ENCODE data around the gene PHF13.

The PHF13 gene

GRCh38 chr1:6613361-6614018, at the start of gene PHF13:
Gene PHF13, plus strand, starts transcription at chr1:6613731. Its CDS starts 336 bp downstream, at chr1:6614067.
- TF ChIP-seq CTCF (IDR thresholded peaks at IDR 0.05; ENCODE audit: borderline replicate concordance, insufficient read depth, low read depth, low read length): no peak
- peak within 1 kb of the TSS; percentile 94 for H3K4me3 ChIP-seq (ENCODE audit: low read depth, low read length)

- TF ChIP-seq CTCF (IDR thresholded peaks at IDR 0.05; ENCODE audit: borderline replicate concordance, insufficient read depth, low read depth, low read length): no peak
- no peak overlapping the region for H3K4me3 ChIP-seq (ENCODE audit: low read depth, low read length)
These were observed 44.5 kb upstream of the PHF13 start for GRCh38 chr1:6569033-6569432.

DNA sequence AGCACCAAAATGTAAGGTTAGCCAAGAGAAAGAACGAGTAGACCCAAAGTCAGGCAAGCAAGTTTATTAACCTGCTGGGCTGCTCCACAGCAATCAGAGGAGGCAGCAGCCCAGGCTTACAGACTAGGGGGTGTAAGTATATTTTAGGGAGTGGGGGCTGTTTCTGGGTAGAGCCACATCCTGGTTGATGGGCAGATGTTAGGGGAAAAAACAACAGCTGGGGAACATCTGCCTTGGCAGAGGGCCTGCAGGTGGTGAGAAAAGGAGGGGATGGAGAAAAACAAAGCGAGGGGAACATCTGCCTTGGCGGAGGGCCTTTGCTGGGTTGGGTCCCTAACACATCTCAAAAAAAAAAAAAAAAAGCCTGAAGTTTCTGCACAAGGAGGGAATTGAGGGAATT, 43.4 kb upstream of the PHF13 start:
- no peak for TF ChIP-seq CTCF (IDR thresholded peaks at IDR 0.05; ENCODE audit: borderline replicate concordance, insufficient read depth, low read depth, low read length)

DNA sequence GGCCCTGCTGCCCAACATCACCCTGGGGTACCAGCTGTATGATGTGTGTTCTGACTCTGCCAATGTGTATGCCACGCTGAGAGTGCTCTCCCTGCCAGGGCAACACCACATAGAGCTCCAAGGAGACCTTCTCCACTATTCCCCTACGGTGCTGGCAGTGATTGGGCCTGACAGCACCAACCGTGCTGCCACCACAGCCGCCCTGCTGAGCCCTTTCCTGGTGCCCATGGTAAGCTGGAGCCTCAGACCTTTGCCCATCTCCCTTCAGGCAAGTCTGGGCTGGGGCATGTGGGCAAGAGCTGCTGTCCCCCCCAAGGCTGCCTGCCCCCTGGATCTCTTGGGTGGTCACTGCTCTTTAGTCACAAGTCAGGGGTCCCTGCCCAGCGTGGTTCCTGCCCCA, 42.5 kb upstream of the PHF13 start:
- TF ChIP-seq CTCF (IDR thresholded peaks at IDR 0.05; ENCODE audit: borderline replicate concordance, insufficient read depth, low read depth, low read length): no peak
- no peak overlapping the region for H3K4me3 ChIP-seq (ENCODE audit: low read depth, low read length)

More for the DNA sequence above, 43.4 kb upstream of the PHF13 start:
- no peak overlapping the region for H3K4me3 ChIP-seq (ENCODE audit: low read depth, low read length)

DNA sequence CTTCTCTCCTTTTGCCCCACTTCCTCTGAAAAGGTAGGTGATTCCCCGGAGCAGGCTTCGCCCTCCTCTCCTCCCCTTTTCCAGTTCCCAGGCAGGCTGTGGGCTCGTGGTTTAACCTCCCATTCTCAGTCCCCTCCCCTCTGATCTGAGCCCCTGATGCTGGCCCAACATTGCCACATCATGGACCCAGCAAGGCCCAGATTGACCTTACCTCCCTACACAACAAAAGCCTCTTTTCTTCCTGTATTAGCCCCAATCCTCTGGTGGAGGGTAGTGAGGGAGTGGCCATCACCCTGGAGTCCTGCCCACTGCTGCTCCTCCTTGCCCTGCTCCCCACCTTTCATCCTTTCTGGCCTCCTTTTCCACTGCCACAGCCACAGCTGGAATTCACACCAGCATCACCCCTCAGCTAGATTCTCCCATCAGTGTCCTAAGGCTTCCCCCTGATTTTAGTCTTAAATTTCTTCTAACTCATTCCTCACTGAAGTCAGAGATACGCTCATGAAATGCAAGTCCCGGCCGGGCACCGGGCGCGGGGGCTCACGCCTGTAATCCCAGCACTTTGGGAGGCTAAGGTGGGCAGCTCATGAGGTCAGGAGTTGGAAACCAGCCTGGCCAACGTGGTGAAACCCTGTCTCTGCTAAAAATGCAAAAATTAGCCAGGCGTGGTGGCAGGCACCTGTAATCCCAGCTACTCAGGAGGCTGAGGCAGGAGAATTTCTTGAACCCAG, 40.7 kb upstream of the PHF13 start:
- H3K4me3 ChIP-seq (ENCODE audit: low read depth, low read length): no peak overlapping the region
- no peak for TF ChIP-seq CTCF (IDR thresholded peaks at IDR 0.05; ENCODE audit: borderline replicate concordance, insufficient read depth, low read depth, low read length)

GRCh38 chr1:6574025-6574620, 39.4 kb upstream of the PHF13 start:
- TF ChIP-seq CTCF (IDR thresholded peaks at IDR 0.05; ENCODE audit: borderline replicate concordance, insufficient read depth, low read depth, low read length): no peak
- no peak overlapping the region for H3K4me3 ChIP-seq (ENCODE audit: low read depth, low read length)

Data from GM12875 (cell line).